SW 1271 (cell line): ENCODE measurements around the gene SLC2A4RG.
A peak's percentile ranks its signal among the peaks of the same experiment; 100 is the strongest.
"Not testable (repeated sequence)": the region's sequence is repeated elsewhere in the genome, so short reads cannot be mapped to it uniquely, and the experiment has no call there.

Experiments used
- DNase-seq, 2 experiments: peaks; one replicate each; lab custom pipeline; 2025; lab: John Stamatoyannopoulos, UW

Gene SLC2A4RG

DNA sequence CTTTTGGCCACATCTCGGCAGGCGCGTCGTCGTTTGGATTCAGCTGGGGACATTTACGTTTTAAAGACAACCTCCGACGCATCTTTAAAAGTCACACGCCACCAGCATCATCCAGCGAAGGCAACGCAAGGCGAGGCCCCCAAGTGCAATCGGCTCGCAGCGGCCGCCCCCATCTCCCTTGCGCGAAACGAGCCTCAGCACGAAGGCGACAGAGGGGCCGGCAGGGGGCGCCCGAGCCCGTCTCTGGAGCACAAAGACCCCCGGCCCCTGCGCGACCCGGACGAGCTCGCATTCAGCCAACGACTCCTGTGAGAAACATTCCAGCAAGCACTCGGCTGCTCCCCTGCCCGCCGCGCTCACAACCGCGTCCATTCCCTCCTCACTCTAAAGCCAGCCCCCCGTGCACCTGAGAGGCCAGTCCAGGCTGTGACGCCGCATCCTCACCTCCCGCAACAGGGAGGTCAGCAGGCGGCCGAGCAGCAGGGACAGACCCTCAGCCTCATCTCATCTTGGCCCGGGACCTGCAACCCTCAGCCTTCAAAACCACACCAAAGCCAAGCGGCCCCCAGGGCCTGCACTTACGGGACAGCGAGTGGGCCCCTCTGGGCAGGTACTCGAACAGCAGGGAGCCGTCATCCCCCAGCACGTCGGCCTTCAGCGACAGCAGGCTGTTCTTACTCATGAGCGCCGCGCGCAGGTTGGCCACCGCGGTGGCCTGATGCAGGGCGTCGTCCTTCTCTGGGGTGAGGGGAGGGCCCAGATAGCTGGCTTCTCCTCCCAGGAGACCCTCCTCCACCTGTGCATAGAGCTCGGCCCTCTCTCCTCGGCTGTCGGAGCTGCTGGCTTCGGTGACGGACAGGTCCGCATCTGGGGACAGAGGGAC lies 35.8 kb downstream of the SLC2A4RG start:
- DNase-seq = no peak

DNA sequence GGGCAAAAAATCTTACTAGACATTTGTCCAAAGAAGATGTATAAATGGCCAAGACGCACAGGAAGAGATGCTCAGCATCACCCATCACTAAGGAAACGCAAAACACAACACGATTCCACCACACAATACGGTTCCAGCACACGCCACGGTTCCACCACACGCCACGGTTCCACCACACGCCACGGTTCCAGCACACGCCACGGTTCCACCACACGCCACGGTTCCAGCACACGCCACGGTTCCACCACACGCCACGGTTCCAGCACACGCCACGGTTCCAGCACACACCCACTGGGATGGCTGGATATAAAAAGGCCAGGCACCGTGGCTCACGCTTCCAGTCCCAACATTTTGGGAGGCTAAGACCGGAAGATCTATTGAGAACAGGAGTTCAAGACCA lies 37.3 kb downstream of the SLC2A4RG start:
- DNase-seq = not testable (repeated sequence)

DNA sequence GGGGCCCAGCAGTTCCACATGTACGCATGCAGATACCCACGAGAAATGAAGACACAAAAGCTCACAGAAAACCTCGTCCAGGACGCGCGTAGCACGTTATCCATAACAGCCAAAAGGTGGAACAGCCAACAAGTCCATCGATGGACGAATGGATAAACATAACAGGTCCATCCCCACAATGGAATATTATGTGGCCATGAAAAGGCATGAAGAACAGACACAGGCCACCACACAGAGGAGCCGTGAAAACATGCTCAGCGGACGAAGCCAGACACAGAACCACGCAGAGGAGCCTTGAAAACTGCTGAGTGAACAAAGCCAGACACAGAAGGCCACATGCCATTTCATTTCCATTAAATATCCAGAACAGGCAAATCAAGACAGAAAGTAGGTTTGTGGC lies 38.0 kb downstream of the SLC2A4RG start:
- DNase-seq = no peak

DNA sequence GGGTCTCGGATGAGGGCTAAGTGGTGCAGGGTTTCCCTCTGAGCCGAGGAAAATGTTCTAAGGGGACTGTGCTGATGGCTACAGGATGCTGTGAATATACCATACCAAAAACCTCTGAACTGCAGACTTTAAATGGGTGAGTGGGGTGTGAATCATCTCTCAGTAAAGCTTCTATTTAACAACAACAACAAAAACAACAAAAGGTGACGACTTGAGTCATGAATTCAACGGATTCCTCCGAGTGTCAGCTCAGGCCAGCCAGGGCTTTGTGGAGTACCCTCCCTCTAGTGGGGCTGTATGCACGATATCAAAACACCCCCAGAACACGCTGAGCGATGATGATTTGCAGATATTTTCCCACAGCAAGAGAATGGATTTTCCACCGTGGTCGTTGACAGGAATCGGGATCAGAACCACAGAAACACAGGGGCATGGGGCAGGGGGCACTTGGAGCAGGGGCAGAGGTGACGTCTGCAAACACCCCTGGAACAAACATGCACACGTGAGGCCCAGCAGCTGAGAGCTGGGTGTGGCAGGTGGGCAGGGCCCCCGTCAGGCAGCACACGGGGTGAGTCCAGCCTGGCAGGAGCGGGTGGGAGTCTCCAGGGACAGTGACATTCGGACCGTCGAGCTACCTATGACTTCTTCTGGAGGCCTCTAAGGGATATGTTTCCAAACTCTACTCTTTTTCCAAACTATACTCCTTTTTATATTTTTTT lies 38.6 kb downstream of the SLC2A4RG start:
- peak in 1 of 2 experiments; percentile 23 for DNase-seq

DNA sequence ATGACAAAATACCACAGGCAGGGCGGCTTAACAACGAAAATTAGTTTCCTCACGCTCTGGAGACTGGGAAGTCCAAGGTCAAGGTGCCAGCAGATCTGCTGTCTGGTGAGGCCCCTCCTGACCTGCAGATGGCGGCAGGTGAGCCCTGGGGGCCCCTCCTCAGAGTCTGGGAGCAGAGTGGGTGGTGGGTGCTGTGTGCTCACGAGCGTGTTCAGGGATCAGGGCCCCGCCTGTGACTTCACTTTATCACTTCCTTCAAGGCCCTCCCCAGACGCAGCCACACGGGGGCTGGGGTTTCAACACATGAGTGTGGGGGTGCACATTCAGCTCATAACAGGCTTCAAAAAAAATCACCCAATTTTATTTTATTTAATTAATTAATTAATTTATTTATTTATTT lies 39.3 kb downstream of the SLC2A4RG start:
- DNase-seq = no peak

DNA sequence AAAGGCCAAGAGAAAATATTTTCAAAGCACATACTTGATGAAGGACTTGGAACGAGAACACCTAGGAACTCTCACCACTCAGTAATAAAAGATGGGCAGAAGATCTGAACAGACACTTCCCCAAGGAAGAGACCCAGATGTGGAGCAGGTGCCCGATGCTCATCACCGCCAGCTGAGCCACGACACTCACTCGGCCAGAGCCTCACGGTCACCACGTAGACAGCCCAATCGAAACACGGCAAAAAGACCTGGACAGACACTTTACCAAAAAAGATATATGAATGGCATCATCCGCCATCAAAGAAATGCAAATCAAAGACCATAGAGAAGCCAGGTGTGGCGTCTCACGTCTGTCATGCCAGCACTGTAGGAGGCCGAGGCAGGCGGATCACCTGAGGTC lies 41.6 kb downstream of the SLC2A4RG start:
- no peak for DNase-seq

DNA sequence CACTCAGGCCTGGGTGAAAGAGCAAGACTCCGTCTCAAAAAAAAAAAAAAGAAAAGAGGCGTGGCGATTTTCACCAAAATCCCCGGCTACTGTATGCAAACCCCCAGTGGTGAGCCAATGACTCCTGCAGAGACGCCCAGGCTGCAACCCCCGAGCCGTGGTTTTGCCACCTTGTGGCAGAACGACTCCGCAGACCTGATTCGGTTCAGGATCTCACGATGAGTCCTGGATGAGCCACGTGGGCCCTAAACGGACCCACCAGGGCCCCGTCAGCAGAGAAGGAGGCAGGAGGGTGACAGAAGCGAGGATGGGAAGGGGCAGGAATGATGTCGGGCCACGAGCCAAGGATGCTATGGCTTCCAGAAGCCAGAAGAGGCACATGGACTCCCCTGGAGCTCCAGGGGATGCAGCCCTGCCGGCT lies 42.5 kb downstream of the SLC2A4RG start:
- no peak for DNase-seq

DNA sequence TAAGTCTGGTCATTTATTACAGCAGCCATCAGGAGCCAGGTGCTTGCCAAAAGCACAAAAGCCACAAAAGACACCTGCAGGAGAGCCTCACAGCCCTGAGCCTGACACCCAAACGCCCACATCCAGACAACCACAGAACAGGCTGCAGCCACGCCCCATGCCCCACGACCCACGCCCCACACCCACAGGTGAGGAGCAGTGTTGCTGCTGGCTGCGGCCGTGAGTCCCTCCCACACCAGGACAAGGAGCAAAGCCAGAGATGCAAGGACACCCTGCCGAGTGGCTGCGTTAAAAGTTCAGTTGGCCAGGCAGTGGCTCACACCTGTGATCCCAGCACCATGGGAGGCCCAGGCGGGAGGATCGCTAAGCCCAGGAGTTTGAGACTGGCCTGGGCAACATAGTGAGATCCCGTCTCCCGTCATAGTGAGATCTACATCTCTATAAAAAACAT lies 43.0 kb downstream of the SLC2A4RG start:
- no peak for DNase-seq

DNA sequence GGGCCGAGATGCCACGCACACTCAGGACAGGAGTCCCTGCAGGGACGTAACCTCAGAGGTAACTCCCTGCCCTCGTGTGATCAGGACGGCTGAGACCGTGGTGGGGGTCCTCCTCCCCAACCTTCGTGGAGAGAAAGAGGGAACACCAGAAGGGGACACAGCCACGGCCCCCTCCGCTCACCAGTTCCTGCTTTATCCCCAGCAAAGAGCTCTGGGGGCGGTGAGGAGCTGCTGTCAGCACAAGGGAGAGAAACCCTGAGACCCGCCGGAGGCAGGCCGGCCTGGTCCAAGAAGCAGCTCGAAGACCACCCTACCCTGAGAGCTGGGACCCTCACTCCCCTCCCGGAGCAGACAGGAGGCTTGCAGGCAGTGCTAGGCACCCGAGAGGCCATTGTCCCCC lies 44.4 kb downstream of the SLC2A4RG start:
- no peak for DNase-seq

DNA sequence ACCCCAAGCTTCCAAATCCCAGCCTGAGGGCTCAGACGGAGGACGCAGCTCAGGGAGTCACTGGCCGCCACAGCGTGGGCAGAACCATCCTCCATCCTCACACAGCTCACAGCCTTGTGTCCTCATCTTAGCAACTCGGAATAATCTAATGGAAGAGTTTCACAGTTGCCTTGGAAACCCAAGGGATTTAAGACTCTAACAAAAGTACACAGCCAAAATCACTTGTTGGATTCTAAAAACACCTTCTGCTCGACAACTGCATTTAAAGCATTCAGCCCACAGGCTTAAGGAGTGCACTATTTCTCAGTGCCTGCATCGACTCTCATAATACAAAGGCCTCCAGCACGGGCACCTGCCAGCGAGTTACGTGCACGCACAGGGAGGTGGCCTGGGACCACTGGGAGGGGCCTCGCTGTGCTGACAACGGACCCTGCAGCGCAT lies 46.1 kb downstream of the SLC2A4RG start:
- no peak for DNase-seq

DNA sequence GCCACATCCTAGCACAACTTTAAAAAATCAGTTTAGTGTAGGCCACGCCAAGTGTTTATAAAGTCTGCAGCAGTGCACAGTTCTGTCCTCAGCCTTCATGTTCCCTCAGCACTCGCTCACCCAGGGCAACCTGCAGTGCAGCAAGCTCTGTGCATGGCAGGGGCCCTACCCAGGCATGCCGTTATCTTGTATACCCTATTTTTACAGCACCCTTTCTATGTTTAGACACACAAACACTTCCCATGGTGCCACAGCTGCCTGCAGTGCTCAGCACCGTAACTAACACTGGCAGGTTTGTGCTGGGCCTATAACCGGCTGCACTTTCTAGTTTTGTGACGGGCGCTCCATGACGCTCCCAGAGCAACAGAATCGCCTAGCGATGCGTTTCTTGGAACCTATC lies 47.7 kb downstream of the SLC2A4RG start:
- no peak for DNase-seq

DNA sequence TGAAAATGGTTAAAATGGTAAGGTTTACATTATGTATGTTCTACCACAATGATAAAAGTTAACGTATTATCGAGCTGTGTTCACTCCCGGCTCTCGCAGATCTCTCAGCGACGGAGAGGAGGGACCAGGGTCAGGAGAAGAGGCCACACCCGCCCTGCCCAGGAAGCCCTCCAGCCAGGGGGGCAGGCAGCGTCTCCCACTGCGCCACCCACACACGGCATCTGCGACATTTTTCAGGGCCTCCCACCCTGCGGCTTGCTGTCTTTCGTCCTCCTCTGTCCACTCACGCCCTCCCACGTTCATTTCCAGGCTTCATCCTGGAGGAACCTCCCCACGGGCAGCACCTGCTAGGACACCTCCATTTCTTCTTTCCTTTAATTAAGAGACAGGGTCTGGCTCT lies 48.2 kb downstream of the SLC2A4RG start:
- DNase-seq = no peak

DNA sequence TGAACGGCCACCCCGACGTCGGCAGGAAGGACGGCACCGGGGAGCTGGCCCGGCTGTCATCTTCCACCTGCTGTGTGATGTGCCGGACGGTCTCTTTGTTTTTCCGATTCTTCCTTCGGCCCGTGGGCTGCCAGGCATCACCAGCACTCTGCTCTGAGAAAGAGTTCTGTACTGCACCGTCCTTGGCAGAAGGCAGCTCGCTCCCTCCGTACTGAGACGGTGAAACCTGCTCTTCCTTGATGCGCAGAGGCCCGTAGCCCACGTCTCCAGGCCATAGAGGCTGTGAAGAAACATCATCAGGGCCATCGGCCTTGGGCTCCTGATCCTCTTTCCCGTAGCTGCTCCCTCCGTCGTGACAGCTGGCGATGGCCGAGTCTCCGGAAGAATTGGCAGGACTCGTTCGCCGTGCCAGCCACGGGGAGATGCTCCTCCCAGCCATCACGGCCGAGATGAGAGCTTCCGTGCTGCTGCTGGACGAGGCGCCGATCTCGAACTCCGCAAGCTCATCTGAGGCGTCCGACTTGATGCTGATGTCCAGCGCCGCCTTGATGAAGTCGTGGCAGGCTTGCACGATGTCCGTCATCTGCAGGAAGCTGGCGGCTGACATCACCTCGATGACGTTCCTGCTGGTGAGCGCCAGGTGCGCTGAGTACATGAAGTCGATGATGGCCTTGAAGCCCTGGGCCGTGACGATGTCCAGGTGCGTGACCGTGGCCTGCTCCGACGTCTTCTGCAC lies 50.4 kb downstream of the SLC2A4RG start:
- DNase-seq = no peak

DNA sequence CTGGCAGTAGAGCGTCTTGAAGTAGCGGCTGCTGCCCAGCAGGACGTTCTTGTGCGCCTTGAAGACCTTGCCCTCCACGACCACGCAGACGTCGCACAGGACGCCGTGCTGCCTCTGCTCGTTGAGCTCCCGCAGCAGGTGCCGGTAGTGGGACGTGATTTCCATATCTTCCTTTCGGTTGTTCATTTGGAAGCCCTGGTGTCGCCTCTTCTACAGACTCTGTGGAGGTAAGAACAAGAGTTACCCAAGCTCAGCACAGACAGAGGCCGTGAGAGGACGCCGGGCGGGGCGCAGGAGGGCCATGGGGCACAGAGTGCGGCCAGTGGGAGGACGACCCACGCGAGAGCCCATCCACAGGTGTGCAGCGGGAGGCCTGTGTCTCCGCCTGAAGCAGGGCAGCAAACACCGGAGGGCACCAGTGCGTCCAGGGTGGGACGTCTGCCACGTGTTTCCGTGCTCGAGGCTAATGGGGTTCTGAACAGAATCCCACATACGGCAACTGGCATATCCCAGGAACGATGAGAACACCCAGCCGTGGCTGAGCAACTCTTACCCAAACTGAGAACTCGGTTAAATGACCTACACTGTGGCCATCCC lies 51.1 kb downstream of the SLC2A4RG start:
- DNase-seq = no peak

DNA sequence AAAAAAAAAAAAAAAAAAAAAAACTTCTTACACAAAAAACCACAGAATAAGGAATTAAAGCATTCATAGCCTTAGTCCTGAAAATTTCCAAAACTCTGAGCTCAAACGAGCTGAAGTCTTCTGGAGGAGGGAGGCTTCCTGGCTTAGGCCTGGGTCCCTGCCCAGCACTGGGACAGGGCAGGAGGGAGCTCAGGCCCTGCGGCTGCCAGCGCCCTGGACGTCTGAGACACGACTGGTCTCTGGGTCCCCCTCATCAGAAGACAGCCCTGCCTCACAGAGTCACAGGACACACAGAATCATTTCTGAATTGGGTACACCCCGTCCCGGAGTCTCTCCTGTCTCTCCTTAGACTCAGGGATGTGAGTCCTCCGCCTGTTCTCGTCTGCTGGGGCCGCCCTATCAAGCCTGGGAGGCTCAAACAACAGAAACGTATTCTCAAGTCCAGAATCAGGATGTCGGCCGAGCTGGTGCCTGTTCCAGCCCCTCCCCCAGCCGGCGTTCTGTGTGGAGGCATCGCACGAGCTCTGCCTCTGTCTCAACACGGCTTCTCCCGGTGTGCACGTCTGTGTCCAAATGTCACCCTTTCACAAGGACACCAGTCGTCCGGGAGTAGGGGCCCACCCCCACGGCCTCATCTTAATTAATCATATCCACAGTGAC lies 52.1 kb downstream of the SLC2A4RG start:
- no peak for DNase-seq

DNA sequence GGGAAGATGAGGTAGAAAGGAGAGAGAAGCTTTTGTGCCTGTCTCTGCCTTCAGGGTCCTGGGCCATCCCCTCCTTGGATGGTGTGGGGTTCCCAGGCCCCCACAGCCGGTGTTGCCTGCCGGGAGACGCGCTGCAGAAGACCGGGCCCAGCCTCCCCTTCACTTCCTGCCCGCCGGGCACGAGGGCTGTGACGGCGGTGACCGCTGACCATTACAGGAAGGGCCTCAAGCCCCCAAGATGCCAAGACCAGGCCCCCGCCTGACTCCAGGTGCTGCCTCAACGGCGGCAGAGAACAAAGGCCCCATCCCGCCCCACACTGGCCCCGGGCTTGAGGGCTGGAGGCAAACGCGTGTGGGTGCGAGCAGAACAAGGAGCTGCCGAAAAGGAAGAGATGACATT lies 53.3 kb downstream of the SLC2A4RG start:
- DNase-seq = no peak
